ENCODE measurements around the gene CSF2. TPM values are rescaled to one million over a fixed set of nuclear protein-coding genes. Genes with fewer than 3 reads are reported as not detected.

CSF2 gene
- total RNA-seq, 2 donors from 2014 or later, result 8.4 to 39.7 TPM

Other genes starting within 250 kb of the CSF2 start
- not detected for gene MEIKIN, start 128.1 kb upstream of the CSF2 start, total RNA-seq
- 1 to 10 TPM; 1.8 to 3.5 TPM for gene ACSL6, start 62.1 kb upstream of the CSF2 start, total RNA-seq
- 1 to 10 TPM in 1 of 2 donors, not detected in 1; 9.7 TPM for gene IL3, start 13.1 kb upstream of the CSF2 start, total RNA-seq
- gene P4HA2, start 154.1 kb downstream of the CSF2 start, total RNA-seq, result 10 to 100 TPM in 1 of 2 donors, under 1 TPM in 1; 0.91 to 21.6 TPM
- not detected for gene PDLIM4, start 183.9 kb downstream of the CSF2 start, total RNA-seq
- 1 to 10 TPM; 1.5 to 1.9 TPM for gene SLC22A4, start 220.6 kb downstream of the CSF2 start, total RNA-seq